Measurements from ENCODE around the gene ACCSL. TPM values are rescaled to one million over a fixed set of nuclear protein-coding genes. Genes with fewer than 3 reads are reported as not detected.

Gene ACCSL
- total RNA-seq, 3 donors from 2014 or later: not detected

DNA sequence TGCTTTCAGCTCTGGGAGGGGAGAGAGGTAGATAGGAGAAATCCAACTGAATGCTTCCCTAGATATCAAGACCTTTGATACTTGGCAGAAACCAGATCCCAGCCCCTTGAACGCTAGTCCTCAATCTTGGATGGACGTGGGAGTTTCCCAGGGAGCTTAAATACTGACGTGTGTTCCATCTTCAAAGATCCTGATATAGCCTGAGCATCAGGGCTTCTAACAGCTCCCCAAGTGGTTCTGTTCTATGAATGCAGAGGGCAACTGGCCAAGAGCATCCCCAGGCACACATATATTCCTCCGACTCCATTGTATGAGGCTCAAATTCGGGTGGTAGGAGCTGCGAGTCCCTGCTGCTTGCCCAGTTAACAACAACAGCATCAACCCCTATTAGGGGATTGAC, 9.6 kb downstream of the ACCSL start:
- Mint-ChIP-seq H3K4me3 (no peak overlapping the region), H3K36me3 (ENCODE audit: insufficient read depth) (no peaks in the 10 kb centered on the region), H3K4me1 (ENCODE audit: low read depth) (no peaks in the 10 kb centered on the region), H3K27me3 (ENCODE audit: low read depth) (no peaks in the 10 kb centered on the region), H3K9me3 (no peaks in the 10 kb centered on the region)
- no peak for ATAC-seq
- no peak for DNase-seq

DNA sequence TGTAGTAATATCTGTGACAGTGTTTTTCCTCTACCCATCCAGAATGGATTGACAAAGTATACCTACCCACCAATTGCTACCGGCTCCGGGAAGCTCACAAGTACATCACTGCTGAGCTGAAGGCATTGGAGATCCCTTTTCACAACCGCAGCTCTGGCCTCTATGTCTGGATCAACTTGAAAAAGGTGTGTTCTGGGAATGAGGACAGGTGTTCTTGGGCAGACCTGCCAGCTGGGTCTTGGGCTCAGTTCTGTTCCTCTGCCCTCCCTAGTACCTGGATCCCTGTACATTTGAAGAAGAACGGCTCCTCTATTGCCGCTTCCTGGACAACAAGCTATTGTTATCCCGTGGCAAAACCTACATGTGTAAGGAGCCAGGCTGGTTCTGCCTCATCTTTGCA, 10.5 kb downstream of the ACCSL start:
- no peaks in the 10 kb centered on the region for H3K36me3 Mint-ChIP-seq (ENCODE audit: insufficient read depth)
- no peaks in the 10 kb centered on the region for H3K27me3 Mint-ChIP-seq (ENCODE audit: low read depth)
- ATAC-seq: no peak
- H3K9me3 Mint-ChIP-seq: no peaks in the 10 kb centered on the region
- no peaks in the 10 kb centered on the region for H3K4me1 Mint-ChIP-seq (ENCODE audit: low read depth)
- no peak overlapping the region for H3K4me3 Mint-ChIP-seq
- DNase-seq: no peak

DNA sequence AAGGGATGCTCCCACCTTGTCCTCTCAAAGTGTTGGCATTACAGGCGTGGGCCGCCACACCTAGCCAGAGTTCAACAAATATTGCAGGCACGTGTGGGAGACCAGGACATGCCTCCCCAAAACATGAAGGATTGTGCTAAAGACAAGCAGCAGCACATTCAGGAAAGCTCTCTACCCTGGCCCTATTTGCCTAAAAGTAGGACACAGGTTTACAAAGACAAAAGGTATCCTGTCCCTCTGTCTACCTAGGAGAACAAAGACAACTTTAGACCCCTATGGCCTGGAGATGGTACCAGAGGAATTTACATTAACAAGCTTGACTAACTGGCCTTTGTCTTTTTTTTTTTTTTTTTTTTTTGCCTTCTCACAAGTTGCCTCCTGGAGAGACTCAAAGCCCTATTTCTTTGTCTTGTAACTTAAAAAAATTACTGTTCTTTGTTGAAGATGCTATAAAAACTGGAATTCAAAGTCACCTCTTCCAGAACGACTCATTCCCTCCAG, 17.4 kb downstream of the ACCSL start:
- Mint-ChIP-seq H3K36me3 (ENCODE audit: insufficient read depth) (no peaks in the 10 kb centered on the region), H3K4me1 (ENCODE audit: low read depth) (peaks cover 26% of the 10 kb centered on the region), H3K9me3 (no peaks in the 10 kb centered on the region), H3K4me3 (peak overlapping the region; percentile 85), H3K27me3 (ENCODE audit: low read depth) (no peaks in the 10 kb centered on the region)
- ATAC-seq: no peak
- DNase-seq: no peak

DNA sequence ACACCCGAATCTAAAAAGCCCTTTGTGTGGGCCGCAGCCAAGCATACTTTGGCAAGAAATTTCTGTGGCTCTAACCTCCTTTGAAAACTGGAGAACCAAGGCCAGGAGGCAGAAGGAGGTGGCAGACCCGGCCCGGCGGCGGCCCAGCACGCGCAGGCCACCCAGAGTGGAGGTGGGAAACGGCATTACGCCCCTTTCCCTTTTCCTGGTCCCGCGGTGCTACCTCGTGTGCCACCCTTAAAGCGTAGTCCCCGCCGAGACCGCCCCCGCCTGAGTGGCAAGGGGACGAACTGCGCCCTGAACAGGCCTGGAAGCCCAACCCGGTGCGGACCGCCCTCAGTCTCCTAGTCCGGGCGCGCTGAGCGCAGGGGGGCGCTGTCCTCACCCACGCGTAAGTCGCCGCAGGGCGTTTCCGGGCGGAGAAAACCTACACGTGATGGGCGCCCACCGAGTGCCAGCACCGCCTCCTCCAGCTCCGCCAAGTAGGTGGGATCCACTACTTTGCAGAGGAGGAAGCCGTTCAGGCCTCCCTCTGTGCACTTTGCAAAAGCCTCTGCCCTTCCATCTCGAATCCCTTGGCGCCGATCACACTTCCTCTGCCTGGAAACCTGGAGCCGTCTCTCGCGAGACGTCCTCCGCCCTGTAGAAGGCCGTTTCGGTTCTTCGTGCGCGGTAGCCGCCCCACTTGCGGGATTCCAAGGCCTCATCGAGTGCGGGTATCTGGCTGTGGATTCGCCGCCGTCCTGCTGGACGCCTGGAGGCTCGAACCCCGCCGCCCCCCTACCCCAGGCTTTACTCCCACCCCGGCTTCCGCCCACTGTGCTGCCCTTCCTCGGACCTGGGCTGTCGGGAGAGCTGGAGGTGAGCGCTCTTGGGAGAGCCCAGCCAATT, 18.3 kb downstream of the ACCSL start, which contains the start of gene ACCS:
Gene ACCS, plus strand, starts transcription at position 430 of the 891 bp plus-strand sequence. CDS start 1,358 bp downstream, outside the sequence.
- ATAC-seq (peak; percentile 92 to 94), DNase-seq (peak; percentile 76)
- Mint-ChIP-seq H3K9me3 (no peaks in the 10 kb centered on the region), H3K4me3 (peak within 1 kb of the TSS; percentile 85), H3K27me3 (ENCODE audit: low read depth) (no peaks in the 10 kb centered on the region), H3K4me1 (ENCODE audit: low read depth) (peaks cover 26% of the 10 kb centered on the region), H3K36me3 (ENCODE audit: insufficient read depth) (no peaks in the 10 kb centered on the region)

DNA sequence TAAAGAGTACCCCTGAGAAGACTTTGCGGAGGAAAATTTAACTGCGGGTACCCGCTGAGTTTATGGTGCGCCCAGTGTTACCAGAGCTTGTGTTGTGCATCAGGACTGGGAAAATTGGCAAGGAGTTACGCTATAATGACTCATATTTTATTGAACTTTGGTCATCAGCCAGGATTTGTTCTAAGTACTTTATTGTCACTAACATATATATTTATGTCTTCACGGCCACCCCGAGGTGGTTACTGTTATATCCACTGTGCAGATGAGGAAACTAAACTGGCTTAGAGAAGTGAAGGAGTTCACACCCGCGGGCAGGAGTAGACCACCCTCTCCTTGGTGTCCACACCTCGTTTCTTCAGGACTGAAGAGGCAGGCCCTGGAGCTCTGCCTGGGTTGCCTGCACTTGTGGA, 19.0 kb downstream of the ACCSL start:
- Mint-ChIP-seq H3K9me3 (no peaks in the 10 kb centered on the region), H3K36me3 (ENCODE audit: insufficient read depth) (no peaks in the 10 kb centered on the region), H3K27me3 (ENCODE audit: low read depth) (no peaks in the 10 kb centered on the region), H3K4me1 (ENCODE audit: low read depth) (peaks cover 26% of the 10 kb centered on the region), H3K4me3 (peak overlapping the region; percentile 85)
- DNase-seq (no peak), ATAC-seq (no peak)

DNA sequence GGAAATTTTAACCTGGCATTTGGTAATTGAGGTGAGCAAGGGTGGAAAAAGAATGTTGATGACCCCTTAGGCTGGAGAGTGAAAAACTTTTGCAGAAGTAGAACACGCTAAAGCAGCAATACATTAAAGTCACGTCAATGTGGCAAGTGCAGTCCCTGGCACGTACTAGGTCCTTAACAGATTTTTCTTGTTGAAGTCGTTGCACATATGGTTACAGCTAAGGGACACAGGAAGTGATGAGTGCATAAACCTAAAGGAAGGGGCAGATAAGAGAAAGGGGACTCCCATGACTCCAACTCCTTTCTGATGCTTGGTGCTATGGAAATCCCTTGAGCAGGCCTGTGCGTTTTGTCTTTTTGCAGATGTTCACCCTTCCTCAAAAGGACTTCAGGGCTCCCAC, 19.5 kb downstream of the ACCSL start:
- Mint-ChIP-seq H3K27me3 (ENCODE audit: low read depth) (no peaks in the 10 kb centered on the region), H3K36me3 (ENCODE audit: insufficient read depth) (no peaks in the 10 kb centered on the region), H3K4me1 (ENCODE audit: low read depth) (peaks cover 26% of the 10 kb centered on the region), H3K9me3 (no peaks in the 10 kb centered on the region), H3K4me3 (peak overlapping the region; percentile 85)
- no peak for DNase-seq
- no peak for ATAC-seq

DNA sequence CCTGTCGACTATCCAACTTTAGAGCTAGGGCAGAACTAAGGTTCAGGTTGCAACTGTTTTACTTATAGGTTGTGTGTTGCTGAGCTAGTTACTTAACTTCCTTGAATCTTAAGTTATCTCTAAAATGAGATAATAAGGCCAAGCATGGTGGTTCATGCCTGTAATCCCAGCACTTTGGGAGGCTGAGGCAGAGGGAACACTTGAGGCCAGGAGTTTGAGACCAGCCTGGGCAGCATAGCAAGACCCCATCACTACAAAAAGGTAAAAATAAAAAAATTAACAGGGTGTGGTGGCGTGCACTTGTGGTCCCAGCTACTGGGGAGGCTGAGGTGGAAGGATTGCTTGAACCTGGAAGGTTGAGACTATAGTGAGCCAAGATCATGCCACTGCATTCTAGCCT, 20.4 kb downstream of the ACCSL start:
- no peaks in the 10 kb centered on the region for H3K36me3 Mint-ChIP-seq (ENCODE audit: insufficient read depth)
- H3K27me3 Mint-ChIP-seq (ENCODE audit: low read depth): no peaks in the 10 kb centered on the region
- H3K4me1 Mint-ChIP-seq (ENCODE audit: low read depth): peaks cover 26% of the 10 kb centered on the region
- DNase-seq (no peak), ATAC-seq (no peak)
- no peaks in the 10 kb centered on the region for H3K9me3 Mint-ChIP-seq
- H3K4me3 Mint-ChIP-seq: no peak overlapping the region

DNA sequence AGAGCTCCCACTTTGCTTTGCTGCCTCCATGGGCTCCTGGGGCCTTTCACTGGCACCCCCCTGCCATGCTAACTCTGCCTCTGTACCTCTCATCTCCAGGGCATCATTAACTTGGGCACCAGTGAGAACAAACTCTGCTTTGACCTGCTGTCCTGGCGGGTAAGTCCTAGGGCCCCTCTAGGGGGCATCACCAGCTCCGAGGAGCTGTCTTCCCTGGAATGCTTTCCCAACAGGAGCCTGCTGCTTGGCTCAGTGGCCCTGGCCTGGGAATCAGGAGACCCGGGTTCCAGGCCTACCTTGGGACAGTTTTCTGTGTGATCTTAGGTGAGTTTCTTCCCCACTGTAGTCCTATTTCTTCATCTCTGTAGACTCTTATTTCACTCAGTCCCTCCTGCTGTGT, 23.4 kb downstream of the ACCSL start:
- DNase-seq: no peak
- Mint-ChIP-seq H3K36me3 (ENCODE audit: insufficient read depth) (peaks cover 5% of the 10 kb centered on the region), H3K9me3 (no peaks in the 10 kb centered on the region), H3K4me3 (no peak overlapping the region), H3K27me3 (ENCODE audit: low read depth) (no peaks in the 10 kb centered on the region), H3K4me1 (ENCODE audit: low read depth) (peaks cover 13% of the 10 kb centered on the region)
- ATAC-seq: no peak

DNA sequence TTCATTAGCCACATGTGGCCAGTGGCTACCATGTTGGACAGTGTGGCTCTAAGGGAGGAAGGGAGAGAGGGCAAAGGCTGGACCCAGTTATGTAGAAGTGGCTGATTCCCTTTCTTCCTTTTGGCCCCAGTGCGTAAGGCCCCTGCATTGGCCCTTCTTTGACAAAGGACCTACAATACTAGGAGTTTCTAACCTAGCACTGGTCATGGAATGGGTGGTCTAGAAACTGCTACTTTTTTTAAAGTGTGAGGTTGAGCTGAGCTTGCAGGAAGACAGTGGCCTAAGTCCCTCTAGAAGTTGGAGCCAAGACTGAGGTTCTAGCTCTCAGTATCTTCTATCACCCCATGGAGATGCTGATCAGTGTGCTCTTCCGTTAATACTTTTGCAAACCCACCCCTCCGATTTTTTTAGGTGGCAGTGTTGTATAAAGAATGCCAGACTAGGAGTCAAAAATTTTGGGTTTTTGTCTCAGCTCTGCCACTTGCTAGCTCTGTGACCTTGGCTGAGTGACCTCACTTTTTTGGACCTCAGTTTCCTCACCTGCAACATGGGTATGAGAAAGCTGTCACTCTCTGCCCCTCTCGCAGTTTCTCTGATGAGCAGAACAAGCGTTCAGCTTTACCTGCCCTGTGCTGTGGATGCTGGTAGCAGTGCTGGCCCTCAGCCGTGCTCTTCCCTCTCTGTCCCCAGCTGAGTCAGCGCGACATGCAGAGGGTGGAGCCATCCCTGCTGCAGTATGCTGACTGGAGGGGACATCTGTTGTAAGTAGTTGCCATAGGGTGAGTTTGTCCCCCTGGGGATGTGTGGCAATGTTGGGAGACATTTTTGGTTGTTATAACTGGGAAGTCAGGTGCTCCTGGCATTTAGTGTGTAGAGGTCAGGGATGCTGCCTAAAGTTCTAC, 25.2 kb downstream of the ACCSL start:
- no peak overlapping the region for H3K4me3 Mint-ChIP-seq
- H3K36me3 Mint-ChIP-seq (ENCODE audit: insufficient read depth): peaks cover 10% of the 10 kb centered on the region
- peaks cover 3% of the 10 kb centered on the region for H3K4me1 Mint-ChIP-seq (ENCODE audit: low read depth)
- no peaks in the 10 kb centered on the region for H3K9me3 Mint-ChIP-seq
- H3K27me3 Mint-ChIP-seq (ENCODE audit: low read depth): no peaks in the 10 kb centered on the region
- no peak for ATAC-seq
- DNase-seq: no peak

DNA sequence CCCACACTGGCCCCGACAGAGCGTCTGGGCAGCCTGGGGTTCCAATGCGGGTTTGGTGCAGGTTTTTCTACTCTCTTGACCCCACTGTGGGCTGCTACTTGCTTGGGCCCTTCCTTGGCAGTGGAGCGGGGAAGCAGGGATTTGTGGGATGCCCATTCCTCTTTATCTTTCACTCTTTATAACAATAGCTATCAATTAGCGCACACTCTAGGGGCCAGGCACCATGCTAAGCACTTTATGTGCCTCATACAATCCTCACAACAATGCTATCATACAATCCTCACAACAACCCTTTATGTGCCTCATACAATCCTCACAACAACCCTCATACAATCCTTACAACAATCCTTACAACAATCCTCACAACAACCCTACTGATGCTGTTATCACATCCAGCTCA, 31.0 kb downstream of the ACCSL start:
- Mint-ChIP-seq H3K4me1 (ENCODE audit: low read depth) (no peaks in the 10 kb centered on the region), H3K36me3 (ENCODE audit: insufficient read depth) (peaks cover 19% of the 10 kb centered on the region), H3K4me3 (no peak overlapping the region), H3K9me3 (no peaks in the 10 kb centered on the region), H3K27me3 (ENCODE audit: low read depth) (no peaks in the 10 kb centered on the region)
- no peak for DNase-seq
- no peak for ATAC-seq

DNA sequence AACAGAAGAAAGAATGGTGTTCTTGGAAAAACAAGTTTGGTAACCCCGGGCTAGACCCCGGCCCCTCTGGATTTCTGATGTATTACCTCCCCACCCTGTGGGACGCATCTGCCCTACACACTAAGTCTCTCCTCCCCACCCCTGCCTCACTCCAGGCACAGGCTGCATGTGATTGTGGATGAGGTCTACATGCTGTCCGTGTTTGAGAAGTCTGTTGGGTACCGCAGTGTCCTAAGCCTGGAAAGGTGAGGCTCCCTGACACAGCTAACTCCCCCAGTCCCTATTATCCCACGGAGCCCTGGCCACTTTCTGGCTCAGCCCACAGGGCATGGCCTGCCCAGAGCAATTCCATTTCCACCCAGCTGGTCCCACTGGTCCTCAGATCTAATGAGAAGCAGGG, 31.6 kb downstream of the ACCSL start:
- DNase-seq (no peak), ATAC-seq (no peak)
- Mint-ChIP-seq H3K36me3 (ENCODE audit: insufficient read depth) (peaks cover 24% of the 10 kb centered on the region), H3K4me3 (no peak overlapping the region), H3K27me3 (ENCODE audit: low read depth) (no peaks in the 10 kb centered on the region), H3K9me3 (no peaks in the 10 kb centered on the region), H3K4me1 (ENCODE audit: low read depth) (no peaks in the 10 kb centered on the region)

DNA sequence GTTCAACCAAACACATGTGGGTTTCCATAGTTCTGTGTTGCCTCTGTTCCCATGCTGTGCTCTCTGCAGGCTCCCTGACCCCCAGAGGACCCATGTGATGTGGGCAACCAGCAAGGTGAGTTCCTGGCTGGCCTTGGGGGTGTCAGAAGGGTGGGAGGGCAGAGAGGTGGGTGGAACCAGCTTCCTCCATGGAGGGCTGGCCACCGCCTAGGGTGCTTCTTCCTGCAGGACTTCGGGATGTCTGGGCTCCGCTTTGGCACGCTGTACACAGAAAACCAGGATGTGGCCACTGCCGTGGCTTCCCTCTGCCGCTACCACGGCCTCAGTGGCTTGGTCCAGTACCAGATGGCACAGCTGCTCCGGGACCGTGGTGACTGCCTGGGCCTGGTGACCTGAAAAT, 33.2 kb downstream of the ACCSL start:
- ATAC-seq (no peak), DNase-seq (no peak)
- H3K4me1 Mint-ChIP-seq (ENCODE audit: low read depth): no peaks in the 10 kb centered on the region
- peaks cover 6% of the 10 kb centered on the region for H3K9me3 Mint-ChIP-seq
- no peaks in the 10 kb centered on the region for H3K27me3 Mint-ChIP-seq (ENCODE audit: low read depth)
- H3K36me3 Mint-ChIP-seq (ENCODE audit: insufficient read depth): peaks cover 23% of the 10 kb centered on the region
- H3K4me3 Mint-ChIP-seq: no peak overlapping the region

DNA sequence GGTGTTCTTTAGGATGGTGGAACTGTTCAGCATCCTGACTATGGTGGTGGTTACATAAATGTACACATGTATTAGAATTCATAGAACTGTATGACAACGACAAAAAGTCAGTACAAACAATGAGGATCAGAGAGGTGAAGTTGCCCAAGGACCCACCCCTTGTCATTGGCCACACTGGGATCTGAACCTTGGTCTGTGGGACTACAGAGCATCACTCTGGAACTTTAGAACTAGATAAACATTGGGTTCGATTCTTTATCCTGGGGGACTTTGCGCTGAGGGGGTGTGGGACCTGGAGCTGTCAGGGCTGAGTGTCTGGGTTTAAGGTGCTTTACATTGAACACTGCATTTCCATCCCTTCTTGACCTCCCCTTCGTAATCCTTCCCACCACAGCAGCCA, 34.9 kb downstream of the ACCSL start:
- H3K4me3 Mint-ChIP-seq: no peak overlapping the region

DNA sequence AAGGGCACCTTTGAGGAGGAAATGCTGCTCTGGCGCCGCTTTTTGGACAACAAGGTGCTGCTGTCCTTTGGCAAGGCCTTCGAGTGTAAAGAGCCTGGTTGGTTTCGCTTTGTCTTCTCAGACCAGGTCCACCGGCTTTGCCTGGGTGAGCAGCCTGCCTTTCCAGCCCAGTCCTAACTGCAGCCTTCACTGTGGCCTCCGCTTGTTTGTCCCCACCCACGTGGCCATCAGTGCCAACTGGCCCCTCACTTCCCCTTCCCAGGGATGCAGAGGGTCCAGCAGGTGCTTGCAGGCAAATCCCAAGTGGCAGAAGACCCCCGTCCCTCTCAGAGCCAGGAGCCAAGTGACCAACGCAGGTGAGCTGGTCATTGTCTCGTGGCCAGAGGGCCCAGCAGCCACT, 35.7 kb downstream of the ACCSL start:
- Mint-ChIP-seq H3K4me1 (ENCODE audit: low read depth) (no peaks in the 10 kb centered on the region), H3K4me3 (no peak overlapping the region), H3K36me3 (ENCODE audit: insufficient read depth) (peaks cover 20% of the 10 kb centered on the region), H3K27me3 (ENCODE audit: low read depth) (no peaks in the 10 kb centered on the region), H3K9me3 (peaks cover 6% of the 10 kb centered on the region)
- DNase-seq (no peak), ATAC-seq (no peak)

More for the DNA sequence above, 34.9 kb downstream of the ACCSL start:
- DNase-seq: no peak
- Mint-ChIP-seq H3K27me3 (ENCODE audit: low read depth) (no peaks in the 10 kb centered on the region), H3K9me3 (peaks cover 6% of the 10 kb centered on the region), H3K4me1 (ENCODE audit: low read depth) (no peaks in the 10 kb centered on the region), H3K36me3 (ENCODE audit: insufficient read depth) (peaks cover 20% of the 10 kb centered on the region)
- no peak for ATAC-seq

All from activated T-cell treated with anti-CD3 and anti-CD28 coated beads, Interleukin-2, amount 50 U/mL, for 4 hours (primary cell).